Activated B cell treated with CpG ODN at 0.5 μM for 24 hours (primary cell): Measurements from ENCODE around the gene S100A12. TPM values are rescaled to one million over a fixed set of nuclear protein-coding genes. Genes with fewer than 3 reads are reported as not detected.
"Not testable (repeated sequence)": the region's sequence is repeated elsewhere in the genome, so short reads cannot be mapped to it uniquely, and the experiment has no call there.

Source experiments
- ATAC-seq: fragments of 200-7000 bp; cut with Tn5 transposase; one replicate; pipeline ENCODE4 v1.10.0; 2021; ENCODE audit warnings: low read depth, mild to moderate bottlenecking, moderate library complexity
- CTCF ChIA-PET: fragments of 350-600 bp; sonication (Branson Sonifier 250); formaldehyde crosslinking; loops from one replicate; lab custom pipeline; 2021; ENCODE audit warnings: antibody characterized with exemption; lab: Charles Lee
- POLR2A ChIA-PET: fragments of 350-600 bp; sonication (Branson Sonifier 250); formaldehyde crosslinking; loops from one replicate; lab custom pipeline; 2021; ENCODE audit warnings: antibody characterized with exemption; lab: Charles Lee
- DNase-seq: peaks from one replicate; pipeline ENCODE4 v3.0.0; 2022
- H3K27ac Mint-ChIP-seq: one replicate; pipeline ENCODE4 v1.8.0; 2020; ENCODE audit warnings: mixed read lengths
- H3K27me3 Mint-ChIP-seq: one replicate; pipeline ENCODE4 v1.8.0; 2021; ENCODE audit warnings: mixed read lengths
- H3K36me3 Mint-ChIP-seq: one replicate; pipeline ENCODE4 v1.8.0; 2021; ENCODE audit warnings: low read depth, mixed read lengths
- H3K4me1 Mint-ChIP-seq: one replicate; pipeline ENCODE4 v1.8.0; 2021; ENCODE audit warnings: mixed read lengths
- H3K4me3 Mint-ChIP-seq: one replicate; pipeline ENCODE4 v1.8.0; 2020; ENCODE audit warnings: mild to moderate bottlenecking, mixed read lengths
- H3K9me3 Mint-ChIP-seq: one replicate; pipeline ENCODE4 v1.8.0; 2020; ENCODE audit warnings: mixed read lengths
- intact Hi-C: fragments of 100-400 bp; cut with micrococcal nuclease; formaldehyde crosslinking; loops from one replicate; pipeline ENCODE4 v1.15.1; 2024
- total RNA-seq: library from RNA; stranded (reverse); gene quantifications from 2 replicates; pipeline ENCODE4 v1.2.3, GENCODE V29; 2022
- TF ChIP-seq, protein P1 (sequence below): fragments of 200-600 bp; IDR thresholded peaks from one replicate; pipeline ENCODE4 v1.8.0; 2022; ENCODE audit warnings: antibody characterized with exemption, mild to moderate bottlenecking

S100A12 gene
- total RNA-seq, 1 donor from 2014 or later: not detected

DNA sequence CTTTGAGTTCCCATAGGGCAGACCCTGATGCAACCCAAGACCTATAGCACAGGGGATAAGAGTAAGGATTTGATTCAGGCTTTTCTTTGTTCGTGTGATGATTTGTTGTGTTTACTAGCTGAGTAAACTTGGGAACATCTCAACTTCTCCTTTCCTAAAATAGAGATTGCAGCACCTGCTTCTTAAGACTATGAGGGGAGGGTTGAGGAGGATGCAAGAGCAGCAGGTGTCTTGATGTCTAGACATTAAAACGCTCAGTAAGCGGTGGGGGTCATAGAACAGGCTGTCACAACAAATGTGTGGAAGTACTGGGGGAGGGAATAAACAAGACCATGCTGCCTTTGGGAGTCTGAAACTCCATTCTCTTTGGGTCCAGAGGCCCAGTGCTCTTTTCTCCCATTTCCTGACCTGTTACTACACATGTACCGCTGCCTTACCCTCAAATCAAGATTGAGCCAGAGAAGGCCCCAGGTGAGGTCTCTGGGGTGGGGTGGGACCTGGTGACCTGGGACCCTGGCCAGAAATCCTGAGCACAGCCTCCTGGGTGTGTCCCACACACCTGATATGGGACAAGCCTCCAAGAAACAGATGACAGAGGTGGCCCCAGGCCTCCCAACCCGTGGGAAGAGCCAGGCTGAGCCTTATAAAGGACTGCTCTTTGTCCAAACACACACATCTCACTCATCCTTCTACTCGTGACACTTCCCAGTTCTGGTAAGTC is 40.6 kb upstream of the S100A12 start, which contains the start of gene S100A7A:
Gene S100A7A (plus strand): TSS at position 671 of the 721 bp plus-strand sequence. CDS start 1,563 bp downstream, outside the sequence.
- H3K9me3 Mint-ChIP-seq: peaks cover 7% of the 10 kb centered on the region
- no peaks in the 10 kb centered on the region for H3K4me1 Mint-ChIP-seq
- ChIA-PET CTCF (no interaction called here), POLR2A (no interaction called here)
- no peaks in the 10 kb centered on the region for H3K36me3 Mint-ChIP-seq
- no peak within 1 kb of the TSS for H3K27ac Mint-ChIP-seq
- DNase-seq (no peak), ATAC-seq (no peak)
- peaks cover 13% of the 10 kb centered on the region for H3K27me3 Mint-ChIP-seq
- intact Hi-C loops: no loop called here
- TF ChIP-seq, protein P1, sequence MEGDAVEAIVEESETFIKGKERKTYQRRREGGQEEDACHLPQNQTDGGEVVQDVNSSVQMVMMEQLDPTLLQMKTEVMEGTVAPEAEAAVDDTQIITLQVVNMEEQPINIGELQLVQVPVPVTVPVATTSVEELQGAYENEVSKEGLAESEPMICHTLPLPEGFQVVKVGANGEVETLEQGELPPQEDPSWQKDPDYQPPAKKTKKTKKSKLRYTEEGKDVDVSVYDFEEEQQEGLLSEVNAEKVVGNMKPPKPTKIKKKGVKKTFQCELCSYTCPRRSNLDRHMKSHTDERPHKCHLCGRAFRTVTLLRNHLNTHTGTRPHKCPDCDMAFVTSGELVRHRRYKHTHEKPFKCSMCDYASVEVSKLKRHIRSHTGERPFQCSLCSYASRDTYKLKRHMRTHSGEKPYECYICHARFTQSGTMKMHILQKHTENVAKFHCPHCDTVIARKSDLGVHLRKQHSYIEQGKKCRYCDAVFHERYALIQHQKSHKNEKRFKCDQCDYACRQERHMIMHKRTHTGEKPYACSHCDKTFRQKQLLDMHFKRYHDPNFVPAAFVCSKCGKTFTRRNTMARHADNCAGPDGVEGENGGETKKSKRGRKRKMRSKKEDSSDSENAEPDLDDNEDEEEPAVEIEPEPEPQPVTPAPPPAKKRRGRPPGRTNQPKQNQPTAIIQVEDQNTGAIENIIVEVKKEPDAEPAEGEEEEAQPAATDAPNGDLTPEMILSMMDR: no peak
- H3K4me3 Mint-ChIP-seq: no peak within 1 kb of the TSS

DNA sequence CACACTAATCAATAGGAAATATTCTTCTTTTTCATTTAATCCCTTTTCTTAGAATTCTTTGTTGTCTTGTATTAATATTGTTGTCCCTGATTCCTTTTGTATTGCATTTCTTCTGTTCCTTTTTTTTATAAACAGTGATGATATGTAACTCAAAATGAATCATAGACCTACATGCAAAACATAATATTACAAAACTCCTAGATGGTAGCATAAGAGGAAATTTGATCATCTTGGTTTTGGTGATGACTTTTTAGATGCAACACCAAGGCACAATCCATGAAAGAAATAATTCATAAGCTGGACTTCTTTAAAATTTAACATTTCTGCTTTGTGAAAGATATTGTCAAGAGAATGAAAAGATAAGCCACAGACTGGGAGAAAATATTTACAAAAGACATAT is 38.5 kb upstream of the S100A12 start:
- POLR2A ChIA-PET, H3K9me3 Mint-ChIP-seq, H3K4me1 Mint-ChIP-seq, DNase-seq, H3K27ac Mint-ChIP-seq, intact Hi-C loops, CTCF ChIA-PET, H3K36me3 Mint-ChIP-seq, ATAC-seq, H3K4me3 Mint-ChIP-seq: not testable (repeated sequence)
- H3K27me3 Mint-ChIP-seq: peaks cover 12% of the 10 kb centered on the region

DNA sequence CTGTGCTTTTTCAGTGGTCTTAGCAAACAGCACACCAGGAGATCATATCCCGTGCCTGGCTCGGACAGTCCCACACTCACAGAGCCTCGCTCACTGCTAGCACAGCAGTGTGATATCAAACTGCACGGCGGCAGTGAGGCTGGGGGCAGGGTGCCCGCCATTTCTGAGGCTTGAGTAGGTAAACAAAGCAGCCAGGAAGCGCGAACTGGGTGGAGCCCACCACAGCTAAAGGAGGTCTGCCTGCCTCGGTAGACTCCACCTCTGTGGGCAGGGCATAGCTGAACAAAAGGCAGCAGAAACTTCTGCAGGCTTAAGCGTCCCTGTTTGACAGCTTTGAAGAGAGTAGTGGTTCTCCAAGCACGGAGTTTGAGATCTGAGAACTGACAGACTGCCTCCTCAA is 31.9 kb upstream of the S100A12 start:
- H3K4me1 Mint-ChIP-seq, POLR2A ChIA-PET, CTCF ChIA-PET, H3K9me3 Mint-ChIP-seq, intact Hi-C loops, ATAC-seq, H3K27ac Mint-ChIP-seq, H3K4me3 Mint-ChIP-seq, DNase-seq, H3K36me3 Mint-ChIP-seq: not testable (repeated sequence)
- H3K27me3 Mint-ChIP-seq: peaks cover 35% of the 10 kb centered on the region

DNA sequence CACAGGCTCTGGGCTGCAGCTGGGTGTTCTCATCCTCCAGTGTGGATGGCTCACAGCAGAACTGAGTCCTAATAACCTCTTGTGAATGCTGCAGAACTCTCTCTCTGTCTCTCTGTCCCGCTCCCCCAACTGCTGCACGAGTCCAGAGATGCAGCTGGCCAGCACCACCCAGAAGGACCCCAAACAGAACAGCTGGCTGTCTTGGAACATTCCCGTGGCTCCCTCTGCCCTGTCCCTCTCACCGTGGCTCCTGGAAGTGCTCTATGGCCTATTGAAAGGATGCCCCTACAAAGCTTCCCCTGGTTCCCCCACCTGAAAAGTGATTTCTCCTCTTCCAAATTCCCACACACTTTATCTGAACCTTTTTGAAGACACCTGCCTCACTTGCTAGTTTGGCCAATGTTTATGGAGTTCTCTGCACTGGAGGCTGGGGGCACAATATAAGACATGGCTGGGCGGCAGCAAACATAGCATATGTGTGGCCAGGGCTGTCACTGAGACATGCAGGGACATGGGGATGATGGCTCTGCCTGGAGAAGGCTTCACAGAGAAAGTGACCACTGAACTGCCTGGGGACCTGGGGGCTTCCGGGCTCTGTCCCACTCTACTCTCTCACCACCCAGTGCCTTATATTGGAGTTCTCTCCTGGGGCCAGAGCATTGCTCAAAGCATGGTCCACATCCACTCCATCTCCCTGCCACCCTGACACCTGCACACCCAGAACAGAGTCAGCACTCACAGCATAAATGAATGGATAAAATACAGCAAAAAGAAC is 30.6 kb upstream of the S100A12 start:
- H3K9me3 Mint-ChIP-seq, CTCF ChIA-PET, H3K4me3 Mint-ChIP-seq, DNase-seq, H3K27ac Mint-ChIP-seq, ATAC-seq, H3K4me1 Mint-ChIP-seq, H3K36me3 Mint-ChIP-seq, POLR2A ChIA-PET: not testable (repeated sequence)
- intact Hi-C loops: loop anchor here (2.0 kb wide), 1 partner anchor 53 kb away; no protein-coding TSS in a partner anchor
- peaks cover 35% of the 10 kb centered on the region for H3K27me3 Mint-ChIP-seq

DNA sequence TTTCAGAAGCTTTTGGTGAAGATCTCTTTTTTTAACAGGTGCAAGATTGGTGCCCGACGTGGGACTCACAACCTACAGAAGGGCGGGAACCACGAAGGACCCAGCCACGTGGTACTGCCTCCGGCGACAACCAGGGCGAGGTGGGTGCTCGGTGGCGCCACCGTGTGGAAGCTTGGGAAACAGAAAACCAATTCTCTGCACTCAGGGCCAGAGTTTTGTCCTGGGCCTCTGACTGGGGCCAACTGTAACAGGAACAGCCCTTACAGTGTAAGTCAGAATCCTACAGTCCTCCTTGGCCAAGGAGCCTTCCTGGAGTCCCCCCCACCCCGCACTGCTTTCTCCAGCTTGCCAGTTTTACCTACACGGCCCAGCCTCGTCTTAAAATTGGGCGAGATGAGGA is 29.3 kb upstream of the S100A12 start:
- no peak overlapping the region for H3K4me3 Mint-ChIP-seq
- peaks cover 31% of the 10 kb centered on the region for H3K27me3 Mint-ChIP-seq
- H3K4me1 Mint-ChIP-seq: no peaks in the 10 kb centered on the region
- no peaks in the 10 kb centered on the region for H3K36me3 Mint-ChIP-seq
- H3K27ac Mint-ChIP-seq: no peak overlapping the region
- ATAC-seq (no peak), DNase-seq (no peak)
- intact Hi-C loops: loop anchor here (2.0 kb wide), 1 partner anchor 52 kb away; no protein-coding TSS in a partner anchor
- TF ChIP-seq, protein P1: no peak
- H3K9me3 Mint-ChIP-seq: no peaks in the 10 kb centered on the region
- ChIA-PET POLR2A (no interaction called here), CTCF (no interaction called here)

DNA sequence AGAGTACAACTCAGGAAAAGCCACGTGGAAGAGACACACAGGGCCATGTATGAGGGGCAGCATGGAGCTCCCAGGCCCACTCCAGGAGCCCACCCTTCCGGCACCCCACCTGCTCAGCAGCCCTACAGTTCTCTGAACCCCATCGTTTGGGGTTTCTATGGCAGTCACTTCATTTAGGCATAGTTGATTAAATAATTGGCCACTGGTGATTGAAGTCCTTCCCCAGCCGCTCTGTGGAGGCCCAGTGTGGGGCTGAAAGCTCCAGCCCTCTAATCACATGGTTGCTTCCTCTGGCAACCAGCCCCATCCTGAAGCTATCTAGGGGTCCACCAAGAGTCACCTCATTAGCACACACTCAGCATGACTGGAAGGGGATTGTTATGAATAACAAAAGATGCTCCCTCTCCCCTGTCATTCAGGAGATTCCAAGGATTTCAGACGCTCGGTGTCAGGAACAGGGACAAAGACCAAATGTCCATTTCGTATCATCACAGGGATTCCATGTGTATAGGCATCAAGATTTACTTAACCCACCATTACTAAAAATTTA is 28.7 kb upstream of the S100A12 start:
- no peaks in the 10 kb centered on the region for H3K36me3 Mint-ChIP-seq
- H3K27me3 Mint-ChIP-seq: peaks cover 32% of the 10 kb centered on the region
- POLR2A ChIA-PET: no interaction called here
- no peaks in the 10 kb centered on the region for H3K4me1 Mint-ChIP-seq
- intact Hi-C loops: loop anchor here (2.0 kb wide), 1 partner anchor 51 kb away; no protein-coding TSS in a partner anchor
- H3K27ac Mint-ChIP-seq: no peak overlapping the region
- TF ChIP-seq, protein P1: no peak
- DNase-seq: no peak
- no peak for ATAC-seq
- CTCF ChIA-PET: no interaction called here
- no peaks in the 10 kb centered on the region for H3K9me3 Mint-ChIP-seq
- H3K4me3 Mint-ChIP-seq: no peak overlapping the region
